Bronchial epithelial cell (primary cell): ENCODE measurements around the gene LPXN. TPM values are rescaled to one million over a fixed set of nuclear protein-coding genes. Genes with fewer than 3 reads are reported as not detected.

Experiments used
- DNase-seq: peaks from one replicate; pipeline ENCODE4 v3.0.0-alpha.2; 2010; ENCODE audit warnings: low read depth
- FAIRE-seq: peaks from 2 replicates; lab custom pipeline; 2011; peaks lifted over from hg19 to GRCh38; lab: Jason Lieb, UNC
- H3K27me3 ChIP-seq: 2 replicates; pipeline ENCODE4 v1.5.1; 2011; ENCODE audit warnings: low read length; ENCODE audit not compliant: control insufficient read depth, insufficient read depth
- H3K36me3 ChIP-seq: 2 replicates; pipeline ENCODE4 v1.5.1; 2011; ENCODE audit warnings: low read length; ENCODE audit not compliant: control insufficient read depth, insufficient read depth
- H3K4me3 ChIP-seq: 2 replicates; pipeline ENCODE4 v1.5.1; 2011; ENCODE audit warnings: mild to moderate bottlenecking, low read depth, low read length, control low read depth
- CTCF ChIP-seq: IDR thresholded peaks from 2 replicates; pipeline ENCODE4 v1.5.1; 2011; ENCODE audit warnings: mild to moderate bottlenecking, moderate library complexity, low read length, control low read depth, inconsistent platforms; ENCODE audit not compliant: insufficient read depth, severe bottlenecking
- total RNA-seq: library from RNA; depleted of rRNA; stranded (reverse); fragments of >200 nt; gene quantifications from 2 replicates; pipeline ENCODE4 v1.2.1, GENCODE V29; 2014

LPXN gene
- total RNA-seq, 1 donor from 2014 or later = 1.6 TPM

- FAIRE-seq = no peak
- DNase-seq = no peak
- no peaks in the 10 kb centered on the region for H3K27me3 ChIP-seq
- TF ChIP-seq CTCF = no peak
- H3K36me3 ChIP-seq = no peaks in the 10 kb centered on the region
- no peak overlapping the region for H3K4me3 ChIP-seq
These were observed 14.1 kb downstream of the LPXN start for GRCh38 chr11:58561394-58562098.

- Histone ChIP-seq H3K27me3 (no peaks in the 10 kb centered on the region), H3K4me3 (no peak overlapping the region), H3K36me3 (no peaks in the 10 kb centered on the region)
- no peak for TF ChIP-seq CTCF
- no peak for FAIRE-seq
- DNase-seq = no peak
These were observed 14.8 kb downstream of the LPXN start for GRCh38 chr11:58560842-58561241.

- TF ChIP-seq CTCF = no peak
- Histone ChIP-seq H3K27me3 (no peaks in the 10 kb centered on the region), H3K4me3 (no peak overlapping the region), H3K36me3 (peaks cover 2% of the 10 kb centered on the region)
- no peak for DNase-seq
- peak; percentile 86 for FAIRE-seq
These were observed 26.0 kb downstream of the LPXN start for GRCh38 chr11:58549644-58550043.

DNA sequence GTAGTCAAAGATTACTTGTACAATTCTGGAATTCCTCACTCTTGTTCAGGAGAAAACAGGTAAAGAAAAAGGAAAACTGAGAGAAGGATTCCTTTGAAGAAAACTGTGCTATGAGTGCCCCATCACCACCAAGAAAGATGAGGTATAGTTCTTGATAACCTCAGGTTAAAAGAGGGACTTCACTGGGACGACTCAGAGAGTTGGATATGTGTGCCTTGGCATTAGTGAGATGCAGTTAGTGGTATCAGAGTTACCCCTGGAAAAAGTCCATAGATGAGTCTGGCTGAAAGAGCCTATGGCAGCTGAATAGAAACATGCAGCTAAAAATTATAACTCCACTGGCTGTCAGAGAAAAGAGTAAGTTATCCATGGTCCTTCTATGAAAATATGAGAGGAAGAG lies 28.8 kb downstream of the LPXN start:
- H3K36me3 ChIP-seq = peaks cover 2% of the 10 kb centered on the region
- FAIRE-seq (no peak), DNase-seq (no peak)
- no peaks in the 10 kb centered on the region for H3K27me3 ChIP-seq
- TF ChIP-seq CTCF = no peak
- H3K4me3 ChIP-seq = no peak overlapping the region

GRCh38 chr11:58531865-58532341 lies 43.8 kb downstream of the LPXN start:
- TF ChIP-seq CTCF = no peak
- Histone ChIP-seq H3K36me3 (no peaks in the 10 kb centered on the region), H3K4me3 (no peak overlapping the region), H3K27me3 (no peaks in the 10 kb centered on the region)
- DNase-seq = no peak
- FAIRE-seq = no peak

GRCh38 chr11:58530236-58530635 lies 45.4 kb downstream of the LPXN start:
- no peak for FAIRE-seq
- no peak for DNase-seq
- H3K36me3 ChIP-seq = no peaks in the 10 kb centered on the region
- H3K4me3 ChIP-seq = no peak overlapping the region
- no peaks in the 10 kb centered on the region for H3K27me3 ChIP-seq
- TF ChIP-seq CTCF = no peak
